Liver (tissue), 9 donors: Measurements from ENCODE around the gene MKNK2. TPM values are rescaled to one million over a fixed set of nuclear protein-coding genes. Genes with fewer than 3 reads are reported as not detected.

ENCODE experiments used
- DNase-seq: peaks from one replicate; pipeline ENCODE4 v3.0.0-alpha.2; 2017; ENCODE audit warnings: low spot score
- H3K27ac ChIP-seq, 2 donors: one replicate each; pipeline ENCODE4 v1.7.0; 2013; ENCODE audit warnings: inconsistent platforms in 2 of 2, low read length in 2 of 2, control low read depth in 1 of 2, low read depth in 1 of 2, mild to moderate bottlenecking in 1 of 2
- H3K27me3 ChIP-seq, 4 donors: one replicate each; pipeline versions ENCODE4 v1.6.1 to v1.7.0; 2013; ENCODE audit warnings: low read length in 3 of 4, inconsistent platforms in 1 of 4, mild to moderate bottlenecking in 1 of 4, moderate library complexity in 1 of 4; ENCODE audit not compliant: control insufficient read depth in 4 of 4, insufficient read depth in 4 of 4
- H3K36me3 ChIP-seq, 4 donors: one replicate each; pipeline versions ENCODE4 v1.6.1 to v1.7.0; 2013; ENCODE audit warnings: low read length in 3 of 4, mild to moderate bottlenecking in 3 of 4, low read depth in 1 of 4, moderate library complexity in 1 of 4; ENCODE audit not compliant: control insufficient read depth in 4 of 4, insufficient read depth in 3 of 4
- H3K4me1 ChIP-seq, 4 donors: one replicate each; pipeline versions ENCODE4 v1.6.1 to v1.7.0; 2013; ENCODE audit warnings: low read length in 3 of 4, mild to moderate bottlenecking in 3 of 4, moderate library complexity in 1 of 4; ENCODE audit not compliant: control insufficient read depth in 4 of 4, insufficient read depth in 4 of 4
- H3K4me3 ChIP-seq, 3 donors: one replicate each; pipeline versions ENCODE4 v1.6.1 to v1.7.0; 2013; ENCODE audit warnings: low read length in 3 of 3, control low read depth in 1 of 3, low read depth in 1 of 3, mild to moderate bottlenecking in 1 of 3
- H3K9ac ChIP-seq, 2 donors: one replicate each; pipeline ENCODE4 v1.7.0; 2013; ENCODE audit warnings: low read length in 2 of 2, mild to moderate bottlenecking in 2 of 2, moderate library complexity in 2 of 2, control low read depth in 1 of 2, low read depth in 1 of 2
- H3K9me3 ChIP-seq, 4 donors: one replicate each; pipeline versions ENCODE4 v1.6.1 to v1.7.0; 2013; ENCODE audit warnings: low read length in 3 of 4; ENCODE audit not compliant: control insufficient read depth in 4 of 4
- CTCF ChIP-seq: fragments of 150-350 bp; IDR thresholded peaks from 2 replicates; pipeline ENCODE4 v1.5.1; 2017; ENCODE audit warnings: improper control_type of control experiment, low read depth, low read length; ENCODE audit not compliant: missing input control
- EGR1 ChIP-seq, 2 donors: IDR thresholded peaks; 2 replicates each; pipeline ENCODE4 v1.6.1; 2016 to 2018; ENCODE audit warnings: antibody characterized with exemption in 2 of 2, low read depth in 2 of 2
- FOXA1 ChIP-seq: IDR thresholded peaks from 2 replicates; pipeline ENCODE4 v1.6.1; 2016; ENCODE audit warnings: antibody characterized with exemption
- GABPA ChIP-seq, 2 donors: IDR thresholded peaks in 1 of 2; conservative IDR thresholded peaks in 1 of 2; 2 replicates each; pipeline ENCODE4 v1.6.1; 2016; ENCODE audit warnings: antibody characterized with exemption in 2 of 2, mild to moderate bottlenecking in 1 of 2, moderate library complexity in 1 of 2
- HNF4A ChIP-seq, 2 donors: conservative IDR thresholded peaks; 2 replicates each; pipeline ENCODE4 v1.6.1; 2016; ENCODE audit warnings: antibody characterized with exemption in 2 of 2, mild to moderate bottlenecking in 2 of 2
- JUND ChIP-seq, 2 donors: IDR thresholded peaks; 2 replicates each; pipeline ENCODE4 v1.6.1; 2016; ENCODE audit warnings: antibody characterized with exemption in 2 of 2
- MAX ChIP-seq: IDR thresholded peaks from 2 replicates; pipeline ENCODE4 v1.6.1; 2016; ENCODE audit warnings: antibody characterized with exemption
- NR2F2 ChIP-seq: IDR thresholded peaks from 2 replicates; pipeline ENCODE4 v1.6.1; 2016; ENCODE audit warnings: antibody characterized with exemption
- RAD21 ChIP-seq, 2 donors: IDR thresholded peaks; 2 replicates each; pipeline ENCODE4 v1.6.1; 2016; ENCODE audit warnings: antibody characterized with exemption in 2 of 2, mild to moderate bottlenecking in 2 of 2
- RXRA ChIP-seq, 2 donors: IDR thresholded peaks; 2 replicates each; pipeline ENCODE4 v1.6.1; 2017 to 2018; ENCODE audit warnings: antibody characterized with exemption in 2 of 2, mild to moderate bottlenecking in 1 of 2
- SP1 ChIP-seq: IDR thresholded peaks from 2 replicates; pipeline ENCODE4 v1.6.1; 2018; ENCODE audit warnings: antibody characterized with exemption, mild to moderate bottlenecking
- TAF1 ChIP-seq: conservative IDR thresholded peaks from 2 replicates; pipeline ENCODE4 v1.6.1; 2016; ENCODE audit warnings: antibody characterized with exemption, mild to moderate bottlenecking
- YY1 ChIP-seq: IDR thresholded peaks from 2 replicates; pipeline ENCODE4 v1.6.1; 2016; ENCODE audit warnings: antibody characterized with exemption, mild to moderate bottlenecking
- ZBTB33 ChIP-seq: IDR thresholded peaks from 2 replicates; pipeline ENCODE4 v1.6.1; 2016; ENCODE audit warnings: antibody characterized with exemption
- WGBS: extraction: QIAGEN DNeasy Blood & Tissue Kit; methylation state at CpG from one replicate; pipeline ENCODE4 v1.1.7; 2013; 5-methylcytosine and 5-hydroxymethylcytosine counted together
- polyA plus RNA-seq, 2 donors: library from polyadenylated mRNA; stranded (reverse) in 1 of 2; unstranded in 1 of 2; fragments of 200-250 nt in 1 of 2; fragments of >200 nt in 1 of 2; fragmentation: Nextera tagmentation in 1 of 2; extraction: Ambion mirVana in 1 of 2; gene quantifications; one replicate each; pipeline versions ENCODE4 v1.2.1 to v1.2.3, GENCODE V29; 2013 to 2015
- total RNA-seq, 2 donors: library from RNA; depleted of rRNA; stranded (reverse); fragments of >200 nt; gene quantifications; one replicate each; pipeline ENCODE4 v1.2.3, GENCODE V29; 2014
- TF ChIP-seq, protein P1 (sequence below): IDR thresholded peaks from 2 replicates; pipeline ENCODE4 v1.6.1; 2016; ENCODE audit warnings: antibody characterized with exemption
- donor health status: healthy.
- donor health status: healthy.
- donor health status: healthy.
- donor health status: healthy.
- donor health status: healthy.

MKNK2 gene
- total and polyA plus RNA-seq, 4 donors: 24.7 to 105 (median 46.4) TPM

DNA sequence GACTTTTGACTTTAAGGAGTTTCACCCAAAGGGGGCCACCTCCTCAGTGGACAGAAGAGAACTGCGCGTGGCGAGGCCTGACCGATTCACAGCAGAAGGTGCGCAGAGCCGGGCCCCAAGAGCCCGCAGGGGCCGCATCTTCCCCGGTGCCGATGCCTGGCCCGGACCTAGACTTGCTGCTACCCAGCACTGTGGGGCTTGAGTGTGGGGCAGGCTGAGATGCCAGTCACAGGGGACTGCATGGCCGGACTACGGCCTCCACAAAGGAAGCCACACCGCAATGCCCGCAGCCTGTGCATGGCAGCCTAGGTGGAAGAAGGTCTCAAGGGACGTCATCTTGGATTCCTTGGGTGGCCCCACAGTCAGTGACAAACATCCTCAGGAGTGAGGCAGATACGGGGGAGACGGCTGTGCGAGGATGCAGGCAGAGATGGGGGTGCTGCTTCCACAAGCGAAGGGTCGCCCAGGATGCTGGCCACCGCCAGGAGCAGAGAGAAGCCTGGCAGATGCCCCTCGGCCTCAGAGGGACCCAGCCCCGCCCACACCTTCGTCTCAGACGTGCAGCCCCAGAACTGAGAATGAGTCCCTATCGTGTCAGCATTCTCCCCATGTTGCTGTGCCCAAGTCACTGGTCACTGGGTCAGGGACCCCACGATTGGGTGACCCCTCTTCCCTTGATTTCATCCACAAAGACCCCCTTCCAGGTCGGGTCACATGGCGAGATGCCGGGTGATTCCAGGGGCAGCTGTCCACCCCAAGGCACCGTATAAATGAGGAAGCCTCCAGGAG is 28.2 kb upstream of the MKNK2 start:
- no peaks in the 10 kb centered on the region for H3K4me1 ChIP-seq
- whole genome bisulfite sequencing: 94% methylated on average over 32 of the region's 32 CpGs
- DNase-seq: no peak
- H3K9me3 ChIP-seq: no peaks in the 10 kb centered on the region
- no peak overlapping the region for H3K9ac ChIP-seq
- H3K4me3 ChIP-seq: no peak overlapping the region
- H3K27ac ChIP-seq: no peak overlapping the region
- H3K36me3 ChIP-seq: peaks cover 10 to 41% (median 19%) of the 10 kb centered on the region in 4 donors
- H3K27me3 ChIP-seq: no peaks in the 10 kb centered on the region
- TF ChIP-seq RXRA (IDR thresholded peaks at IDR 0.05) (no peak), MAX (no peak), FOXA1 (no peak), HNF4A (conservative IDR thresholded peaks at IDR 0.05) (no peak), NR2F2 (no peak), ZBTB33 (no peak), SP1 (no peak), GABPA (IDR thresholded peaks at IDR 0.05 in 1 of 2, conservative IDR thresholded peaks at IDR 0.05 in 1 of 2) (no peak), EGR1 (IDR thresholded peaks at IDR 0.05; ENCODE audit: low read depth in 2 of 2) (no peak), YY1 (no peak), JUND (IDR thresholded peaks at IDR 0.05) (no peak), RAD21 (IDR thresholded peaks at IDR 0.05) (no peak), CTCF (no peak)
- TF ChIP-seq, protein P1, sequence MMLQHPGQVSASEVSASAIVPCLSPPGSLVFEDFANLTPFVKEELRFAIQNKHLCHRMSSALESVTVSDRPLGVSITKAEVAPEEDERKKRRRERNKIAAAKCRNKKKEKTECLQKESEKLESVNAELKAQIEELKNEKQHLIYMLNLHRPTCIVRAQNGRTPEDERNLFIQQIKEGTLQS: no peak

- WGBS: 97% methylated on average over 44 of the region's 44 CpGs
- DNase-seq: no peak
- H3K36me3 ChIP-seq: peaks cover 10 to 48% (median 20%) of the 10 kb centered on the region in 4 donors
- TF ChIP-seq RAD21 (IDR thresholded peaks at IDR 0.05) (no peak), FOXA1 (no peak), TAF1 (no peak)
- no peak overlapping the region for H3K4me3 ChIP-seq
- H3K27me3 ChIP-seq: no peaks in the 10 kb centered on the region
- H3K4me1 ChIP-seq: no peaks in the 10 kb centered on the region
- no peak overlapping the region for H3K9ac ChIP-seq
- no peaks in the 10 kb centered on the region for H3K9me3 ChIP-seq
- H3K27ac ChIP-seq: no peak overlapping the region
Measured at GRCh38 chr19:2077833-2078619, 27.0 kb upstream of the MKNK2 start.
